Body of pancreas (tissue), 4 donors: Measurements from ENCODE around the gene BRD1. TPM values are rescaled to one million over a fixed set of nuclear protein-coding genes. Genes with fewer than 3 reads are reported as not detected.

Experiments used
- ATAC-seq: fragments of 150-250 bp; one replicate; pipeline ENCODE4 v1.9.1; 2016
- DNase-seq, 4 donors: peaks; one replicate each; pipeline ENCODE4 v3.0.0-alpha.2; 2019
- H3K27ac ChIP-seq, 4 donors: fragments of 200-600 bp; sonication (generic); 1 replicate in 3 of 4; 2 replicates in 1 of 4; pipeline versions ENCODE4 v1.5.1 to v1.6.1; 2016 to 2019; ENCODE audit warnings: mild to moderate bottlenecking in 1 of 4, mixed read lengths in 1 of 4, moderate library complexity in 1 of 4
- H3K27me3 ChIP-seq, 2 donors: fragments of 200-600 bp; sonication (generic); one replicate each; pipeline ENCODE4 v1.6.0; 2016; ENCODE audit warnings: mild to moderate bottlenecking in 1 of 2
- H3K36me3 ChIP-seq, 2 donors: fragments of 200-600 bp; sonication (generic); replicated peaks in 1 of 2; 2 replicates each; pipeline ENCODE4 v1.5.1; 2016; ENCODE audit warnings: low read depth in 2 of 2; ENCODE audit not compliant: insufficient read depth in 1 of 2
- H3K4me1 ChIP-seq: fragments of 200-600 bp; sonication (generic); one replicate; pipeline ENCODE4 v1.6.0; 2016
- H3K4me3 ChIP-seq, 2 donors: fragments of 200-600 bp; sonication (generic); 1 replicate in 1 of 2; 2 replicates in 1 of 2; pipeline ENCODE4 v1.5.1; 2016 to 2019
- H3K9me3 ChIP-seq, 3 donors: fragments of 200-600 bp; sonication (generic); 1 replicate in 2 of 3; 2 replicates in 1 of 3; pipeline ENCODE4 v1.5.1; 2016
- POLR2A ChIP-seq, 3 donors: fragments of 450-650 bp; IDR thresholded peaks; one replicate each; pipeline ENCODE4 v1.6.1; 2016; ENCODE audit warnings: antibody characterized with exemption in 3 of 3, mild to moderate bottlenecking in 2 of 3
- WGBS, 2 donors: methylation state at CpG; one replicate each; pipeline ENCODE4 v1.1.5; 2017; 5-methylcytosine and 5-hydroxymethylcytosine counted together
- intact Hi-C: fragments of 100-400 bp; cut with DNase I; formaldehyde crosslinking; loops from one replicate; pipeline ENCODE4 v1.15.1; 2023
- total RNA-seq, 2 donors: library from RNA; depleted of rRNA; stranded (reverse); fragments of >200 nt; gene quantifications; one replicate each; pipeline ENCODE4 v1.1.0, GENCODE V29; 2016
- TF ChIP-seq, protein P1 (sequence below), 7 experiments: fragments of 450-650 bp in 4 of 7; fragments of 200-600 bp in 3 of 7; sonication (generic) in 3 of 7; IDR thresholded peaks; one replicate each; pipeline ENCODE4 v1.5.1; 2016 to 2019; ENCODE audit warnings: antibody characterized with exemption in 7 of 7

BRD1 gene
- total RNA-seq, 2 donors from 2014 or later: 21.8 to 36.9 TPM

DNA sequence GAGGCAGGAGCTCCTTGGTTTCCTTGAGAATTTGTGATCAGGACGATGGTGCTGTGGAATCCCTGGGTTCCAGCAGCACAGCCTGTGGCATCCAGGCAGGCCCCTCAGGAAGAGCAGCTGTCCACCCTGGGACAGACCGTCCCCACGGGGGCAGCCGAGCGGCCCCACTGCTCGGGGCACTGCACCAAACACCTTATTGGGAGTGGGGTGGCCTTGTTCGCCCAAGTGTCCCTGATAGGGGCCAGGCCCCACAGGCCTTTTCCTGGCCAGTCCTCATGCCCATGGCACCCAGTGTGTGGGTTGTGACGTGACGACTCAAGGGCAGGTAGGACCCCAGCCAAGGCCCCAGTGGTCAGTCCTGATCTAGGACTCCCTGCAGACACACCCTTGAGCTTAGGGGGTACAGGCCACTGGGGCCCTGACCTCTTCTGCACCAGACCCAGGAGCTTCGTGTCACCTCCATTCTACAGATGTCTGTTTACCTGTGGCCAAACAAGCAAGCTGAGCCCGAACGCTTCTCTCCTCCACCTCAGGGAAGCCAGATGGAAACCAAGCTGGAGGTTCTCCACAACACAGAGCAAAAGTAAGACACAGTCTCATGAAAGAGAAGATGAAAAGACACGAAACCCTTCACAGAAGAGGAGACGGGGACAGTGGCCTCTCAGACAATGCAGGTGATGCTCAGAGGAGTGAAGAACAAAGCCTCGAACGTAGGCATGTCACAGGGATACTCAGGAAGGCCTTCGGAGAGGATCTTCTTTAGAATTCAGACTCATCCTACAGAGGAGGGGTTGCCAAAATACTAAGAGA lies 1.6 kb upstream of the BRD1 start:
- TF ChIP-seq, protein P1, sequence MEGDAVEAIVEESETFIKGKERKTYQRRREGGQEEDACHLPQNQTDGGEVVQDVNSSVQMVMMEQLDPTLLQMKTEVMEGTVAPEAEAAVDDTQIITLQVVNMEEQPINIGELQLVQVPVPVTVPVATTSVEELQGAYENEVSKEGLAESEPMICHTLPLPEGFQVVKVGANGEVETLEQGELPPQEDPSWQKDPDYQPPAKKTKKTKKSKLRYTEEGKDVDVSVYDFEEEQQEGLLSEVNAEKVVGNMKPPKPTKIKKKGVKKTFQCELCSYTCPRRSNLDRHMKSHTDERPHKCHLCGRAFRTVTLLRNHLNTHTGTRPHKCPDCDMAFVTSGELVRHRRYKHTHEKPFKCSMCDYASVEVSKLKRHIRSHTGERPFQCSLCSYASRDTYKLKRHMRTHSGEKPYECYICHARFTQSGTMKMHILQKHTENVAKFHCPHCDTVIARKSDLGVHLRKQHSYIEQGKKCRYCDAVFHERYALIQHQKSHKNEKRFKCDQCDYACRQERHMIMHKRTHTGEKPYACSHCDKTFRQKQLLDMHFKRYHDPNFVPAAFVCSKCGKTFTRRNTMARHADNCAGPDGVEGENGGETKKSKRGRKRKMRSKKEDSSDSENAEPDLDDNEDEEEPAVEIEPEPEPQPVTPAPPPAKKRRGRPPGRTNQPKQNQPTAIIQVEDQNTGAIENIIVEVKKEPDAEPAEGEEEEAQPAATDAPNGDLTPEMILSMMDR (IDR thresholded peaks at IDR 0.05): no peak
- TF ChIP-seq POLR2A (IDR thresholded peaks at IDR 0.05): no peak
- 94% methylated on average over 11 to 17 of the region's 17 CpGs for WGBS, 2 donors

DNA sequence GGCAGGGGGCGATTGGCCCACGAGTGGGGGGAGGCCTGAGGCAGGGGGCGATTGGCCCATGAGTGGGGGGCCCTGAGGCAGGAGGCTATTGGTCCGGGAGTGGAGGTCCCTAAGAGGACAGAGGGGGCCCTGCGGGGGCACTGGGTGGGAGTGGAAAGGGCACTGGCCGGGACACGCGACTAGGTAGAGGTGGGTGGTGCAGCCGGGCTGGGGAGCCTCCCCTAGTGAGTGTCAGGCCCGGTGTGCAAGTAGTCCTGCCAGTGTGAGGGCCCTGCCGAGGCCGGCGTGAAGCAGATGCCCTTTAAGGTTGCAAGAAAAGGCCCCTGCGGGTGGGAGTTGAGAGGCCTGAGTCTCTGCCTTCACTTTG lies 909 bp upstream of the BRD1 start:
- ATAC-seq (no peak), DNase-seq (no peak)
- Histone ChIP-seq H3K36me3 (peaks cover 0 to 2% of the 10 kb centered on the region in 2 donors), H3K4me1 (peaks cover 47% of the 10 kb centered on the region), H3K27ac (peak overlapping the region in 1 of 4 donors; percentile 84), H3K9me3 (no peaks in the 10 kb centered on the region), H3K4me3 (no peak overlapping the region), H3K27me3 (no peaks in the 10 kb centered on the region)
- 95 to 96% methylated on average over 10 to 12 of the region's 14 CpGs for WGBS, 2 donors
- TF ChIP-seq, protein P1 (IDR thresholded peaks at IDR 0.05): no peak
- no peak for TF ChIP-seq POLR2A (IDR thresholded peaks at IDR 0.05)
- intact Hi-C loops: no loop called here

More for the DNA sequence above, 1.6 kb upstream of the BRD1 start:
- Histone ChIP-seq H3K27ac (no peak overlapping the region), H3K36me3 (no peaks in the 10 kb centered on the region), H3K4me1 (peaks cover 49% of the 10 kb centered on the region), H3K9me3 (no peaks in the 10 kb centered on the region), H3K4me3 (no peak overlapping the region), H3K27me3 (no peaks in the 10 kb centered on the region)
- intact Hi-C loops: no loop called here
- ATAC-seq: no peak
- DNase-seq: no peak

DNA sequence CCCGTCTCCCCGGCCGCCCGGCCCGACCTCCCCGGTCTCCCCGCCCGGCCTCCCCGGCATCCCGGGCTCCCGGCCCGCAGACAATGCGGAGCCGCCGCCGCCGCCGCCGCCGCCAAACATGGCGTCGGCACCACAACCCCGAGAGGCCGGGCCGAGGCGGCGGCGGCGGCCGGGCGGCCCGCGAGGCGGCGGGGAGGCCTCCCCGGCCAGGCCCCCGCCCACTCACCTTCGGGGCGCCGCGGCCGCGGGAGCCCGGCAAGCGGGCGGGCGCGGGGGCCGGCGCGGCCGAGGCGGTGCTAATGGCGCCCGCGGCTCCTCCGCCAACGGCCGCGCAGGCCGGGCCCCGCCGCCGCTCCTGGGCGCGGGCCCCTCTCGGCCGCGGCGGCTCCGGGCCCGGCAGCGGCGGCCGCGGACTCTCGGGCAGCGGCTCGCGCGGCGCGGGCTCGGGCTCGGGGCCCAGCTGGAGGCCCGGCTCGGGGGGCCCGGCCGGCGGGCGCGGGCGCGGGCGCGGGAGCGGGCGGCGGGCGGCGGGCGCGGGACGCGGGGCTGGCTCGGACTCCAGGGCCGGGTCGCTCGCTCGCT lies 311 bp downstream of the BRD1 start:
- peak overlapping the region; percentile 35 to 67 for H3K4me3 ChIP-seq
- intact Hi-C loops: no loop called here
- peak overlapping the region; percentile 75 to 93 (median 88) for H3K27ac ChIP-seq
- ATAC-seq (peak; percentile 45), DNase-seq (no peak)
- H3K36me3 ChIP-seq: peaks cover 0 to 10% of the 10 kb centered on the region in 2 donors
- TF ChIP-seq, protein P1 (IDR thresholded peaks at IDR 0.05): no peak
- TF ChIP-seq POLR2A (IDR thresholded peaks at IDR 0.05): no peak
- H3K4me1 ChIP-seq: peaks cover 41% of the 10 kb centered on the region
- H3K27me3 ChIP-seq: no peaks in the 10 kb centered on the region
- H3K9me3 ChIP-seq: no peaks in the 10 kb centered on the region
- WGBS, 2 donors: 0% methylated on average over 6 to 36 of the region's 110 CpGs

DNA sequence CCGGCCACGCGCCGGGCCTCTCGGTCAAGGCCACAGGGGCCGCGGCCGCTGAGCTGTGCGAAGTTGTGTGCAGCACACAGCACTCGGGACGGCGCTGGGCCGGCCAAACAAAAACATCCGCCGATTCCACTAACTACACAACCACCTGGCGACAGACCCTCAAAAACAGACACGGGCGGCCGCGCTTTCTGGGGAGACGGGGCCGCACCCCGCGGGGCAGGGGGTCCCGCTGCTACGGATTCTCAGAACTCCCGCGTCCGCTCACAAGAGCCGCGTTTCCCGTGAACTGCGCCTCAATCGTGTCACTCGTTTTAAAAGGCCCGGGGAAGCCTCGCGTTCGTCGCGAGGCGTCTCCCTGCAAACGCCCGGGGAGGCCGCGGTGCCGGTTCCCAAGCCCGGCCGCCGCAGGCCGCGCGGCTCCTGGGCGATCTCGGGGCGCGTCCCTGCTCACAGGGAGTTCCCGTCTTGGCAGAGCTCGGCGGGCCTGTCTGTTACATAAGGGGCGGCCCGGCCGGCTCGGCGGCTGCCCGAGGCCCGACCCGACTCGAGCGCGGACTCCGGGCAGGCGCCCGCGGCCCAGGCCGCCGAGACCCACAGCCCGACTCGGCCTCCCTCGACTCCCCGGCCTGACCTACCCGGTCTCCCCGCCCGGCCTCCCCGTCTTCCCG lies 936 bp downstream of the BRD1 start:
- DNase-seq: peak; percentile 58 to 74 (median 65)
- H3K4me3 ChIP-seq: peak overlapping the region; percentile 35 to 67
- WGBS, 2 donors: 1% methylated on average over 86 of the region's 86 CpGs; no CpG with 5 or more reads in 1 of the 2 donors
- intact Hi-C loops: no loop called here
- TF ChIP-seq, protein P1 (IDR thresholded peaks at IDR 0.05): no peak
- TF ChIP-seq POLR2A (IDR thresholded peaks at IDR 0.05): peak in 2 of 3 donors; percentile 20 to 28
- peaks cover 47% of the 10 kb centered on the region for H3K4me1 ChIP-seq
- peak; percentile 57 for ATAC-seq
- peak overlapping the region; percentile 58 to 93 (median 88) for H3K27ac ChIP-seq
- no peaks in the 10 kb centered on the region for H3K9me3 ChIP-seq
- H3K27me3 ChIP-seq: no peaks in the 10 kb centered on the region
- peaks cover 0 to 10% of the 10 kb centered on the region in 2 donors for H3K36me3 ChIP-seq
